Endothelial cell of umbilical vein (primary cell): ENCODE results near the gene ABHD18. TPM values are rescaled to one million over a fixed set of nuclear protein-coding genes. Genes with fewer than 3 reads are reported as not detected.

Experiments
- BruUV-seq: library from RNA; stranded (reverse); fragments of 400-500 nt; replicated peaks from 2 replicates; lab custom pipeline; 2021; lab: Mats Ljungman, UMichigan
- CTCF ChIA-PET: fragments of 300-600, 350-600 bp; sonication (Branson Sonifier 250); formaldehyde crosslinking; loops from one replicate; lab custom pipeline; 2021; ENCODE audit warnings: antibody characterized with exemption, inconsistent platforms; lab: Charles Lee
- POLR2A ChIA-PET: fragments of 300-600, 350-600 bp; sonication (Branson Sonifier 250); formaldehyde crosslinking; loops from one replicate; lab custom pipeline; 2021; ENCODE audit warnings: antibody characterized with exemption, inconsistent platforms; lab: Charles Lee
- DNase-seq: peaks from one replicate; pipeline ENCODE4 v3.0.0-alpha.2; 2011; ENCODE audit warnings: low read depth, low spot score
- FAIRE-seq: peaks from 2 replicates; lab custom pipeline; 2011; peaks lifted over from hg19 to GRCh38; lab: Jason Lieb, UNC
- H2AFZ ChIP-seq: 2 replicates; pipeline ENCODE4 v1.6.0; 2012; ENCODE audit warnings: low read depth, low read length, control low read depth, inconsistent platforms
- H3K27ac ChIP-seq: 2 replicates; pipeline ENCODE4 v1.5.1; 2011; ENCODE audit warnings: low read depth, mild to moderate bottlenecking, control low read depth, low read length, moderate library complexity; ENCODE audit not compliant: insufficient read depth
- H3K27me3 ChIP-seq, 2 experiments: 2 replicates each; pipeline versions ENCODE4 v1.6.0 to v1.6.1; 2011; ENCODE audit warnings: low read length in 2 of 2, mixed read lengths in 1 of 2; ENCODE audit not compliant: control insufficient read depth in 2 of 2, insufficient read depth in 2 of 2
- H3K36me3 ChIP-seq, 2 experiments: 2 replicates in 1 of 2; 3 replicates in 1 of 2; pipeline ENCODE4 v1.5.1; 2011; ENCODE audit warnings: low read length in 2 of 2, mild to moderate bottlenecking in 1 of 2, moderate library complexity in 1 of 2; ENCODE audit not compliant: control insufficient read depth in 2 of 2, insufficient read depth in 2 of 2; ENCODE audit errors: extremely low read depth in 1 of 2
- H3K4me1 ChIP-seq: 3 replicates; pipeline ENCODE4 v1.5.1; 2011; ENCODE audit warnings: mild to moderate bottlenecking, low read length; ENCODE audit not compliant: control insufficient read depth, insufficient read depth; ENCODE audit errors: extremely low read depth
- H3K4me2 ChIP-seq: 2 replicates; pipeline ENCODE4 v1.6.1; 2011; ENCODE audit warnings: low read length, control low read depth, mixed read lengths; ENCODE audit not compliant: insufficient read depth
- H3K4me3 ChIP-seq, 3 experiments: fragments of 200-600 bp in 1 of 3; sonication (generic), shearing (Covaris generic) in 1 of 3; replicated peaks in 1 of 3; 2 replicates each; pipeline ENCODE4 v1.5.1; 2011 to 2016; ENCODE audit warnings: control low read depth in 3 of 3, low read length in 3 of 3, mild to moderate bottlenecking in 2 of 3, inconsistent platforms in 1 of 3, low read depth in 1 of 3, moderate library complexity in 1 of 3; ENCODE audit not compliant: insufficient read depth in 1 of 3
- H3K79me2 ChIP-seq: 2 replicates; pipeline ENCODE4 v1.6.0; 2012; ENCODE audit warnings: low read length, inconsistent platforms; ENCODE audit not compliant: control insufficient read depth, insufficient read depth
- H3K9ac ChIP-seq: replicated peaks from 2 replicates; pipeline ENCODE3; 2011; ENCODE audit warnings: low read length, control low read depth; ENCODE audit not compliant: insufficient read depth; ENCODE audit errors: extremely low read depth
- H3K9me1 ChIP-seq: replicated peaks from 3 replicates; pipeline ENCODE4 v1.6.0; 2011; ENCODE audit warnings: mild to moderate bottlenecking, low read length; ENCODE audit not compliant: control insufficient read depth, insufficient read depth; ENCODE audit errors: extremely low read depth
- H3K9me3 ChIP-seq: replicated peaks from 2 replicates; pipeline ENCODE4 v1.5.1; 2012; ENCODE audit warnings: low read length, inconsistent platforms; ENCODE audit not compliant: control insufficient read depth, insufficient read depth
- H4K20me1 ChIP-seq: replicated peaks from 2 replicates; pipeline ENCODE3; 2011; ENCODE audit warnings: mild to moderate bottlenecking, low read length; ENCODE audit not compliant: control insufficient read depth, insufficient read depth; ENCODE audit errors: extremely low read depth
- CTCF ChIP-seq, 2 donors: IDR thresholded peaks; 1 replicate in 1 of 2; 2 replicates in 1 of 2; pipeline ENCODE4 v1.5.1; 2011; ENCODE audit warnings: low read length in 2 of 2, mild to moderate bottlenecking in 2 of 2, moderate library complexity in 2 of 2, control low read depth in 1 of 2, inconsistent platforms in 1 of 2, low read depth in 1 of 2; ENCODE audit not compliant: insufficient read depth in 1 of 2; ENCODE audit errors: extremely low read depth in 1 of 2
- EZH2 ChIP-seq: IDR thresholded peaks from 2 replicates; pipeline ENCODE4 v1.6.1; 2012; ENCODE audit warnings: borderline replicate concordance, low read depth, mild to moderate bottlenecking, moderate library complexity, low read length, inconsistent platforms; ENCODE audit not compliant: severe bottlenecking
- FOS ChIP-seq: IDR thresholded peaks from 2 replicates; pipeline ENCODE4 v1.6.1; 2011; ENCODE audit warnings: mild to moderate bottlenecking, low read length, moderate library complexity, borderline replicate concordance; ENCODE audit not compliant: insufficient read depth
- GATA2 ChIP-seq: IDR thresholded peaks from 2 replicates; pipeline ENCODE4 v1.7.0; 2011; ENCODE audit warnings: low read depth, mild to moderate bottlenecking, moderate library complexity, mixed read lengths, low read length; ENCODE audit not compliant: insufficient read length, insufficient read depth
- MAX ChIP-seq: IDR thresholded peaks from 2 replicates; pipeline ENCODE4 v1.6.1; 2011; ENCODE audit not compliant: insufficient read depth, insufficient read length
- MYC ChIP-seq: IDR thresholded peaks from one replicate; pipeline ENCODE4 v1.6.1; 2011; ENCODE audit warnings: mild to moderate bottlenecking, low read depth, low read length
- POLR2A ChIP-seq: IDR thresholded peaks from 2 replicates; pipeline ENCODE4 v1.6.1; 2012; ENCODE audit warnings: low read depth, mild to moderate bottlenecking, control low read depth, low read length
- dilution Hi-C: fragments of 300-500 bp; cut with MboI; formaldehyde crosslinking; loops from one replicate; pipeline ENCODE4 v1.15.0; 2019; ENCODE audit warnings: low sequenced_read_pairs; ENCODE audit not compliant: extremely low pct_ligation_motif_present
- intact Hi-C: fragments of 100-400 bp; cut with micrococcal nuclease; formaldehyde crosslinking; loops from one replicate; pipeline ENCODE4 v1.10.0; 2022
- polyA plus RNA-seq, 4 experiments: library from polyadenylated mRNA; depleted of rRNA in 3 of 4; stranded (reverse) in 3 of 4; unstranded in 1 of 4; fragments of >200 nt; gene quantifications; 2 replicates each; pipeline versions ENCODE4 v1.2.1 to v1.2.3, GENCODE V29; 2011 to 2012; ENCODE audit warnings: missing spikeins in 1 of 4
- total RNA-seq: library from RNA; stranded (reverse); gene quantifications from 2 replicates; pipeline ENCODE4 v1.2.3, GENCODE V29; 2021

Gene ABHD18
- total and polyA plus RNA-seq, 2 donors (not counting 3 experiments of a cell fraction or from before 2014, with no cell fraction given): 2.4 to 9.1 TPM

GRCh38 chr4:128056396-128056795, 91.2 kb downstream of the ABHD18 start:
- POLR2A ChIA-PET: no interaction called here
- no peaks in the 10 kb centered on the region for H3K9me3 ChIP-seq
- BruUV-seq: no TSS peak
- no peak for TF ChIP-seq GATA2
- no peak for TF ChIP-seq CTCF (IDR thresholded peaks at IDR 0.05; ENCODE audit: extremely low read depth in 1 of 2, insufficient read depth in 1 of 2, low read depth in 1 of 2, low read length in 2 of 2)
- no peak for TF ChIP-seq MAX
- TF ChIP-seq FOS: no peak
- no peak for TF ChIP-seq MYC
- no peak for TF ChIP-seq EZH2
- TF ChIP-seq POLR2A: no peak
- no peaks in the 10 kb centered on the region for H3K36me3 ChIP-seq
- dilution Hi-C loops (no loop called here), intact Hi-C loops (no loop called here)
- no peaks in the 10 kb centered on the region for H3K79me2 ChIP-seq
- DNase-seq: no peak
- H2AFZ ChIP-seq: no peak overlapping the region
- no peak overlapping the region for H3K27ac ChIP-seq
- CTCF ChIA-PET: no interaction called here
- peaks cover 5% of the 10 kb centered on the region for H3K4me1 ChIP-seq
- no peak overlapping the region for H3K9ac ChIP-seq
- no peak for FAIRE-seq
- H3K27me3 ChIP-seq: no peaks in the 10 kb centered on the region
- H3K4me3 ChIP-seq: no peak overlapping the region
- no peaks in the 10 kb centered on the region for H3K9me1 ChIP-seq
- no peak overlapping the region for H3K4me2 ChIP-seq
- H4K20me1 ChIP-seq: no peaks in the 10 kb centered on the region
